Limb (tissue), 2 donors: ENCODE measurements around the gene TAS2R4.
"Not testable (repeated sequence)": the region's sequence is repeated elsewhere in the genome, so short reads cannot be mapped to it uniquely, and the experiment has no call there.

ENCODE experiments used
- DNase-seq, 2 donors: peaks; one replicate each; pipeline ENCODE4 v3.0.0-alpha.2; 2016; ENCODE audit errors: extremely low spot score in 2 of 2

TAS2R4 gene, protein sequence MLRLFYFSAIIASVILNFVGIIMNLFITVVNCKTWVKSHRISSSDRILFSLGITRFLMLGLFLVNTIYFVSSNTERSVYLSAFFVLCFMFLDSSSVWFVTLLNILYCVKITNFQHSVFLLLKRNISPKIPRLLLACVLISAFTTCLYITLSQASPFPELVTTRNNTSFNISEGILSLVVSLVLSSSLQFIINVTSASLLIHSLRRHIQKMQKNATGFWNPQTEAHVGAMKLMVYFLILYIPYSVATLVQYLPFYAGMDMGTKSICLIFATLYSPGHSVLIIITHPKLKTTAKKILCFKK

GRCh38 chr7:141776374-141776773 is at the start of gene TAS2R4:
Gene TAS2R4, plus strand, starts transcription at chr7:141776674. Its CDS starts 1,815 bp downstream, at chr7:141778489.
- no peak for DNase-seq

DNA sequence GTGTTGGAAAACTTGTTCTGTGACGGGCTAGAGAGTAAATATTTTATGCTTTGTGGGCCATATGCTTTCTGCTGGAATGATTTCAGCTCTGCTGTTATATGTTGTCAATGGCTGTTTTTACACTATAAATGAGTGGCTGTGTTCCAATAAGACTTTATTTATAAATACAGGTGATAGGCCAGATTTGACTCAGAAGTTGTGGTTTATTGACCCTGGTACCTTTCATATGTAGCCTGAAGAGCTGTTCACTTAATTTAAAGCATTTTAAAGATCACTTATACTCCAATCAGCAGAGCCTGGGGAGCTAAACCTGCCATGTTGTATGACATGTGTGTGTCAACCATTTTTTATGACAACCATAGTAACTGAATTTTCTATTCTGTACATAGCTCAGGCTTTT is 47.5 kb upstream of the TAS2R4 start:
- DNase-seq: no peak

DNA sequence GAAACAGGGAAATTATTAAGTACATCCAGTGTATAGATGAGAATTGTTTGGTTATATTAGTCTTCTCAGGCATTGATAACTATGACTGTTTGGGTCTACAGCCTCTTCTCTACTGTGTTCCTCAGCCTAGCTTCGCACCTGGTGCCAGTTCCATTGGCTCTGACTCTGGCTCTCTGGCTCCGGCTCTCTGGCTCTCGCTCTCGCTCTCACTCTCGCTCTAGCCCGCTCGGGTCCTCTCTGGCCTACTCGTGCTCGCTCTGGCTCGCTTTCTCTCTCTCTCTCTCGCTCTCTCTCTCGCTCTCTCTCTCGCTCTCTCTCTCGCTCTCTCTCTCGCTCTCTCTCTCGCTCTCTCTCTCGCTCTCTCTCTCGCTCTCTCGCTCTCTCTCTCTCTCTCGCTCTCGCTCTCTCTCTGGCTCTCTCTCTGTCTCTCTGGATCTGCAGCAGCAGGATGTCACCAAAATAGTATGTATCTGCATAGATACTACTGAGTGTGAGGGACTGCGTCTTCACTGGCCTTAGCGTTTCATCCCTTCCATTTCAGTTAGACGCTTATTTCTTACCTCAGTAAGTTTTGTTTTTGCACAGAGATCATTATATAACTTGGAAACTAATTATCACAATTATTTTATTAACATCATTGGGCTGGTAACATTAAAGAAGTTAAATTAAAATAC is 44.9 kb upstream of the TAS2R4 start:
- DNase-seq: no peak

DNA sequence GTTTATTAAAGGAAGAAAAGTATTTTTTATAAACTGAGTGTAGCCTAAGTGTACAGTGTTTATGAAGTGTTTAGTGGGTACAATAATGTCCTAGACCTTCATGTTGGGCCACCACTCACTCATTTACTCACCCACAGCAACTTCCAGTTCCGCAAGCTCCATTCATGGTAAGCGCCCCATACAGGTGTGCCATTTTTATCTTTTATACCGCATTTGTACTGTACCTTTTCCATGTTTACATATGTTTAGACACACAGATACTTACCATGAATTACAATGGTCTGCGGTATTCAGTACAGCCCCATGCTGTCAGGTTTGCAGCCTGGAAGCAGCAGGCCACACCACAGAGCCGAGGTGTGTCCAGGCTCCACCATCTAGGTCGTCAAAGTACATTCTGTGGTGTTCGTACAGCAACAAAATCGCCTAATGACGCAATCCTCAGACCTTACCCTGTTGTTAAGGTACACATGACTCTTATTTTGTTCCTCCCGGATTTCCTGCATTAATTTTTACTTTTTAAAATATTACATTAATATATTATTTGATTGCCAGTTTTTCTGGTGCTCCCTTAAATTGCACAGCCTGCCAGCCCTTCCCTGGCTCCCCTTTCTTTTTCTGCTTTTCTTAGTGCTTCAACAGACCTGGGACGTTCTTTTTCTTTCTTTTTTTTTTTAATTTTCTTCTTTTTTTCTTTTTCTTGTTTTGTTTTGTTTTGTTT is 39.2 kb upstream of the TAS2R4 start:
- no peak for DNase-seq

DNA sequence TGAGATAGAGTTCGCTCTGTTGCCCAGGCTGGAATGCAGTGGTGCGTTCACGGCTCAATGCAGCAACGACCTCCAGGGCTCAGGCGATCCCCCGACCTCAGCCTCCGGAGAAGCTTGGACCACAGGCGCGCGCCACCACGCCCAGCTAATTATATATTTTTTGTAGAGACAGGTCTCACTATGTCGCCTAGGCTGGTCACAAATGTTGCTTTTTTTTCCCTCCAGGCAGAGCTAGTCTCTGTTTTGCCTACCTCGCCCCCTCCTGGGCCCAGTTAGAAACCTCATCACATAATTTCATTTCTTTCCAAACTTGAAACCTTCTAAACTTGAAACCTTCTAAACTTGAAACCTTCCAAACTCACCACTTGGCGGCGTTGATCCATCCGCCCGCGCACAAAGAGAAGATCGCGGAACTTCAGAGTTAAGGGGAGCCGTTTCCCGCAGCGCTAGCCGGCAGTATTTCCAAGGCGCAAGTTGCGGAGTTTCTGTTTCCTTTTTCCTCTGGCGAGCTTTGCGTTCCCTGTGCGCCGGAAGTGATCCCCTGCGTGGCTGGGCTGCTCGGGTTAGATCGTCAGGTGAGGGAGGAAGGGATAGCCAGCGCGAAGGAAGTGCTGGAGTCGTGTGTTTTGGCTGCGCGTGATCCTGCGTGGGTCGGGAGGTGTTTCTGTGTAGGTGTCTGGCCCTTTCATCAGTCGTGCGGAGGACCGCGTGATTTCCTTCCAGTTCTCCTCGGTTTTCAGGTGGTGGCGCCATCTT is 38.5 kb upstream of the TAS2R4 start, which contains the start of gene SSBP1:
Gene SSBP1, plus strand, starts transcription at position 523 of the 756 bp plus-strand sequence. CDS start 809 bp downstream, outside the sequence.
- peak; percentile 94 to 97 for DNase-seq

- DNase-seq: no peak
These were observed 37.9 kb upstream of the TAS2R4 start for GRCh38 chr7:141738592-141739013.

DNA sequence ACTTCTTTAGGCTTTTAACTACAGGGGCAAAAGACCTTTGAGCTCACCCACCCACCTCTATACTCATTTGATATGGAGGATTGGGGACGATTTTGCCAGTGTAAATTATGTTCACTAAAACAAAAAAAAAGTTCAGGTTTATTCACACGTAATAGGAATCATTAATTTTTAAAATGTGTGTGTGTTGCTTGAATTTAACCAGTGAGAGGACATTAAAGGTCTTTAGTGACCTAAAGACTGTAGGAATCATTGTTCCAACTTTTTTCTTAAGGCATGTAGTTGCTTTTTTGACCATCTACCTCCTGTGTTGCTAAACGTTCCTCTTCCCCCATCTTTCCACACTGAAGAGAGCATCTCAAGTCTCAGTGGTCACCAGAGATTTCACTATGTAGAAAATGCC is 37.2 kb upstream of the TAS2R4 start:
- DNase-seq: no peak

GRCh38 chr7:141742229-141742628 is 34.2 kb upstream of the TAS2R4 start:
- no peak for DNase-seq

DNA sequence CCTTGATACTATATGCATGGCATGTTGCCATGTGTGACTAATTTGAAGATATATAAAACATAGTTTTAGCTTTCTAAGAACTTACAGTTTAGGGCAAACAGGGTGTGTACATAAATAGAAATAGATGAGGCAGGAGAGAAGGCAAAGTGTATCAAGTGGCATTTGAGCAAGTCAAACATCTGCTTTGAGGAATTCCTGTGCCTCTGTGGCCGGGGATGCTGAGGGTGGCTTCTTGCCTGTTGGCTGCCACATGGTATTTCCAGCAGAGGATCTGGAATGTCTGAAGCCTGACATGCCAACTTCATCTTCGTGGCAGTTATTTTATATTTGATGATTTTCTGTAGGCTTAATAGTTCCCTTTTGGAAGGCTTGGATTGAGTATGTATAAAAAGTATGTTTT is 32.3 kb upstream of the TAS2R4 start:
- no peak for DNase-seq

DNA sequence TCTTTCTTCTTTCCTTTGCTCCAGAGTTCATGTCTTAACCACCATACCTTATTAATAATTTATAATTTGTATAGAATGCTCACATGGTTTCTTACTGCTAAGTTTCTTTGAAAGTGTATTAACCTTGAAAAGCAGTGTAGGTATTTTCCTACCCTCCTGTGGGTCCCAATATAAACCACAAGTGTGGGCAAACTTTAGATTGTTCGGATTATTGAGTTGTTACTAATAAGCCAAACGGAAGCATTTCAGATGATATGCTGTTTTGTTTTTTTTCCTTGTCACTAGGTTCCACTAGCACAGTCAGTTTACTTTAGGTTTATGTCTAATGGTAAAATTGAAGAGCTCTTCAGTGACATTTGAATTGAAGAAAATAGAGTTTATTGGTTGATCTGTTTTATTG is 28.1 kb upstream of the TAS2R4 start:
- DNase-seq: no peak

GRCh38 chr7:141751904-141752303 is 24.6 kb upstream of the TAS2R4 start:
- not testable (repeated sequence) for DNase-seq

GRCh38 chr7:141752634-141753033 is 23.8 kb upstream of the TAS2R4 start:
- no peak for DNase-seq

- DNase-seq: no peak
These were observed 21.5 kb upstream of the TAS2R4 start for GRCh38 chr7:141754939-141755338.

GRCh38 chr7:141763797-141764196 is 12.7 kb upstream of the TAS2R4 start, which contains the start of gene TAS2R3:
Gene TAS2R3, plus strand, starts transcription at chr7:141764097. Its CDS starts 62 bp downstream, at chr7:141764159.
- DNase-seq: no peak

DNA sequence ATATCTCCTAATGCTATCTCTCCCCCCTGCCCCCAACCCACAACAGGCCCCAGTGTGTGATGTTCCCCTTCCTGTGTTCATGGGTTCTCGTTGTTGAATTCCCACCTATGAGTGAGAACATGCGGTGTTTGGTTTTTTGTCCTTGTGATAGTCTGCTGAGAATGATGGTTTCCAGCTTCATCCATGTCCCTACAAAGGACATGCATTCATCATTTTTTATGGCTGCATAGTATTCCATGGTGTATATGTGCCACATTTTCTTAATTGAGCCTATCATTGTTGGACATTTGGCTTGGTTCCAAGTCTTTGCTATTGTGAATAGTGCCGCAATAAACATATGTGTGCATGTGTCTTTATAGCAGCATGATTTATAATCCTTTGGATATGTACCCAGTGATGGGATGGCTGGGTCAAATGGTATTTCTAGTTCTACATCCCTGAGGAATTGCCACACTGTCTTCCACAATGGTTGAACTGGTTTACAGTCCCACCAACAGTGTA is 6.3 kb upstream of the TAS2R4 start:
- not testable (repeated sequence) for DNase-seq

GRCh38 chr7:141785706-141786552 is 9.5 kb downstream of the TAS2R4 start:
- DNase-seq: peak in 1 of 2 donors; percentile 34

DNA sequence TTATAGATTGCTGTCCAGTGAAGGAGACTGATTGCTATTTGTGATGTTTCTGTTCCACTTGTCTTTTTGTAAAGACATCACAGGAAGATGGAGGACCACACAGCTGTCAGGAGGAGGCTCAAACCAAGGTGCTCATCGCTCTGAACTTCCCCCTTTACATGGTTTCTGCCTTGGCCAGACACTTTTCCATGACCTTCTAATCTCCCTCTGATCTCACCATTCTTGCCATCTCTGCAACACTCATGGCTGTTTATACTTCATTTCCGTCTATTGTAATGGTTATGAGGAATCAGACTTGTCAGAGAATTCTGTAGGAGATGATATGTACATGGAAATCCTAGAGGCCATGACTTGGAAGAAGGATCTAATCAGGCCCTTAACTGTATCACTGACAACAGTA is 11.8 kb downstream of the TAS2R4 start:
- no peak for DNase-seq

GRCh38 chr7:141789917-141790316 is 13.4 kb downstream of the TAS2R4 start, which contains the start of gene TAS2R5:
Gene TAS2R5, plus strand, starts transcription at chr7:141790217. Its CDS starts 145 bp downstream, at chr7:141790362.
- DNase-seq: no peak

- DNase-seq: no peak
These were observed 16.1 kb downstream of the TAS2R4 start for GRCh38 chr7:141792526-141792925.

DNA sequence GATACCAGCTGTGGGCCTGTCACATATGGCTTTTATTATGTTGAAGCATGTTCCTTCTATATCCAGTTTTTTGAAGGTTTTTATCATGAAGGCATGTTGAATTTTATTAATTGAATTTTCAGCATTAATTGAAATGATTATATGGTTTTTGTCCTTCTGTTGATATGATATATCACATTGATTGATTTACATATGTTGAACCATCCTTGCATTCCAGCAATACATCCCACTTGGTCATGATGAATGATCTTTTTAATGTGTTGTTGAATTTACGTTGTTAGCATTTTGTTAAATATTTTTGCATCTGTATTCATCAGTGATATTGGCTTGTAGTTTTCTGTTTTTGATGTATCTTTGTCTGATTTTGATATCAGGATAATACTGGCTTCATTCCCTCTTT is 43.6 kb downstream of the TAS2R4 start:
- no peak for DNase-seq
